Suprapubic skin (tissue), 3 donors: ENCODE measurements around the gene GPX6.

Experiments
- POLR2A ChIP-seq, 2 donors: fragments of 450-650 bp; IDR thresholded peaks; one replicate each; pipeline ENCODE4 v1.6.1; 2017; ENCODE audit warnings: antibody characterized with exemption in 2 of 2, mild to moderate bottlenecking in 2 of 2, moderate library complexity in 2 of 2
- TF ChIP-seq, protein P1 (sequence below), 2 donors: fragments of 200-600 bp in 1 of 2; fragments of 450-650 bp in 1 of 2; sonication (generic) in 1 of 2; IDR thresholded peaks; one replicate each; pipeline ENCODE4 v1.5.1; 2016 to 2019; ENCODE audit warnings: antibody characterized with exemption in 2 of 2, mild to moderate bottlenecking in 1 of 2, moderate library complexity in 1 of 2

DNA sequence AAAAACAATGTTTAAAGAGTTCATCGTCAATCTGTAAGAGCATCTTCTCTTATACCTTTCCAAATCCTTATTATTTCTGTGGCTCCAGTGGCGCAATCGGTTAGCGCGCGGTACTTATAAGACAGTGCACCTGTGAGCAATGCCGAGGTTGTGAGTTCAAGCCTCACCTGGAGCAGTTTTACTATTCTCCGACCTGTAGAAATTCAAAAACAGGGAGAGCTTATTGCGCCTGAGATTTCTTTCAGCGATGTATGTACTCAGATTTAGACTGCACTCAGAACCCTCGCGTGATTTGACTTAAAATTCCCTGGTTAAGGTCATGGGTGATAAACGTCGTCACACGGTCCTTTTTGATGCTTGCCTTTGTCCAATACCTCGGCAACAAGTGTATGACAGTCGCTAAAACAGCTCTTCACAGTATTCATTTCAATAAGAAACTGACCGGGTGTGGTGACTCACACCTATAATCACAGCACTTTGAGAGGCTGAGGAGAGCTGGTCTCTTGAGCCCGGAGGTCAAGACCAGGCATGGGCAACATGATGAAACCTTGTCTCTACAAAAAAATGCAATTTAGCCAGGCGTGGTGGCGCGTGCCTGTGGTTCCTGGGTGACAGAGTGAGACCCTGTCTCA, 22.0 kb upstream of the GPX6 start:
- TF ChIP-seq, protein P1, sequence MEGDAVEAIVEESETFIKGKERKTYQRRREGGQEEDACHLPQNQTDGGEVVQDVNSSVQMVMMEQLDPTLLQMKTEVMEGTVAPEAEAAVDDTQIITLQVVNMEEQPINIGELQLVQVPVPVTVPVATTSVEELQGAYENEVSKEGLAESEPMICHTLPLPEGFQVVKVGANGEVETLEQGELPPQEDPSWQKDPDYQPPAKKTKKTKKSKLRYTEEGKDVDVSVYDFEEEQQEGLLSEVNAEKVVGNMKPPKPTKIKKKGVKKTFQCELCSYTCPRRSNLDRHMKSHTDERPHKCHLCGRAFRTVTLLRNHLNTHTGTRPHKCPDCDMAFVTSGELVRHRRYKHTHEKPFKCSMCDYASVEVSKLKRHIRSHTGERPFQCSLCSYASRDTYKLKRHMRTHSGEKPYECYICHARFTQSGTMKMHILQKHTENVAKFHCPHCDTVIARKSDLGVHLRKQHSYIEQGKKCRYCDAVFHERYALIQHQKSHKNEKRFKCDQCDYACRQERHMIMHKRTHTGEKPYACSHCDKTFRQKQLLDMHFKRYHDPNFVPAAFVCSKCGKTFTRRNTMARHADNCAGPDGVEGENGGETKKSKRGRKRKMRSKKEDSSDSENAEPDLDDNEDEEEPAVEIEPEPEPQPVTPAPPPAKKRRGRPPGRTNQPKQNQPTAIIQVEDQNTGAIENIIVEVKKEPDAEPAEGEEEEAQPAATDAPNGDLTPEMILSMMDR (IDR thresholded peaks at IDR 0.05) = no peak
- TF ChIP-seq POLR2A (IDR thresholded peaks at IDR 0.05) = no peak
